Measurements from ENCODE around the gene TFDP3.

TFDP3 gene

DNA sequence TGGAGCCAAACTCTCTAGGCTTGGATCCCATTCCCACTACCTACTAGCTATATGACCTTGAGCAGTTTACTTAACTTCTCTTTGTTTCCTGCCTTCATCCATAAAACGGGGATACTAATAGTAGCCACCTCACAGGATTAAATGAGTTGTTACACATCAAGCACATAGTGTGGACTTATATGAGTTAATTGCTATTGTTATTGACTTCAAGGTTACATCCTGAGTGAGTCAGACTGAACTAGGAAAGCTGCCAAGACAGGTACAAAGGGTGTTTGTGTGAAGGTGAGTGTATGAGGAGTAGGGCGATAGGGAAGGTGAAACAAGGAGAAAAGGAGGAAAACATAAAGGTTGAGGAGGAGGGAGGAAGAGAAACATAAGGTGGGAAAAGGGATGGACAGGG, 32.2 kb downstream of the TFDP3 start:
- no peak for DNase-seq (ENCODE audit: low read depth in 2 of 2)

DNA sequence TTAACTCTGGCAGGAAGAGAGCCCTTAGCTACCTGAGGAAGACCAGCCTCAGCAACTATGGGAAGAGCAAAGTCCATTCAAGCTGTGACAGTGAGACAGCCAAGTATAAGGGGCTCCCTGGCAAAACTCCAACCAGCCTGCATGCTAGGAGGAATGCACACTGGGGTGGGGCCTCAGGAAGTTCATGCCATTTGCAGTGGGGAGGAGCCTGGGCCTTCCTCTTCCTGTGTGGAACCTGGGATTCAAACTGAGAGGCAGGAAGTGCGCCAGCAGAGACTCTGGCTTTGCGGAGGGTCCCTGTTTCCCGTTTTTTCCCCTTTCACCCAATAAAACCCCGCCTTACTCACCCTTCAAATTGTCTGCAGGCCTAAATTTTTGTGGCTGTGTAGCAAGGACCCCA, 33.0 kb downstream of the TFDP3 start:
- DNase-seq (ENCODE audit: low read depth in 2 of 2): no peak

DNA sequence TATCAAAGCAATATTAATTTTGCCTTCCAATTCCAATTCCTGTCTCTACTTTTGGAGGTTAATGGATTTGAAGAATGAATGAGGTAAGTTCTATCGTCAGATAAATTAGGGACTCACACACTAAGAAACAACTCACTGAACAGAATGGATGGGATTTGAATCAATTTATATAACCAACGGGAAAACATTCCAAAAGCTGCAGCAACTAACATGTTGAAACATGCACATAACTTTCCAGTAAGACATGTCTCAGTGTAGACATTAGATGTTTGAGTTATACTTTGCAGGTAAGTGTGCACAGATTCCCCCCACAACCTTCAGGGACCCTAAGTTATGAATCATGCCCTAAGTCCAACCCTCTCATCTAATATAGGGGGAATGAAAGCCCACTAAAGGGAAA, 34.3 kb downstream of the TFDP3 start:
- DNase-seq (ENCODE audit: low read depth in 2 of 2): no peak

DNA sequence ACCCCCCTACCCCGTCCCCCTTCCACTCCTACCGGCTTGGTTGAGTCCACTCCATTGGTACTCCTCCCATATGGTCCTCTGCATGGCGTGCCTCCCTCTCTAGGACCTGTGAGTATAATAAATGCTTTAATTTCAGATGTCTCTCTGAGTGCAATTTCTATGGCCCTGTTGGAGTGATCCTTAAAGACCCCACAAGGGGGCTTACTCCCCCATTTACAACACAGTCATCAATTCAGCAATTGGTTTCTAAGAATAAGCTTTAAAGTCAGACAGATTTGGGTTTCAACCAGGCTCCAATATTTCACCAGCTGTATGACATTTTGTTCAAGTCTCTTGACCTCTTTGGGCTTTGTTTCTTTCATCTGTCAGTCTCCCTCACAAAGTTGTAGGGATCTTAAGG, 38.7 kb downstream of the TFDP3 start:
- no peak for DNase-seq (ENCODE audit: low read depth in 2 of 2)

DNA sequence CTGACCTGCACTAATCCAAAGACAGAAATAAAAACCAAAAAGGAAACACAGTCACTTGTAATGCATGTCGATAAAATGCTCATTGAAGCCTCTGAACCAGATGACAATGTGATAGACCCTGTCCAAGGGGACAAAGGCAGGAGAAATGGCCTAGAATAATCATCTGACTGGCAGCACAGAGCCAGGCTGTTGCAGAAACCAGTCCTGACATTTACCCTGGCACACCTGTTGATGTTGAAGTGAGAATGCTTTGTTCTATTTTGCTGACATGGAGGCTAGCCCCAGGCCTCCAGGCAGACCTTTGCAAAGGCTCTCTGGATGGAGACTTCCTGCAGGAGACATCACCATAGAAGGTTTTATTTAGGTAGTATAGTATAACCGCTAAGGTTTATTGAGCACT, 41.0 kb downstream of the TFDP3 start:
- no peak for DNase-seq (ENCODE audit: low read depth in 2 of 2)

DNA sequence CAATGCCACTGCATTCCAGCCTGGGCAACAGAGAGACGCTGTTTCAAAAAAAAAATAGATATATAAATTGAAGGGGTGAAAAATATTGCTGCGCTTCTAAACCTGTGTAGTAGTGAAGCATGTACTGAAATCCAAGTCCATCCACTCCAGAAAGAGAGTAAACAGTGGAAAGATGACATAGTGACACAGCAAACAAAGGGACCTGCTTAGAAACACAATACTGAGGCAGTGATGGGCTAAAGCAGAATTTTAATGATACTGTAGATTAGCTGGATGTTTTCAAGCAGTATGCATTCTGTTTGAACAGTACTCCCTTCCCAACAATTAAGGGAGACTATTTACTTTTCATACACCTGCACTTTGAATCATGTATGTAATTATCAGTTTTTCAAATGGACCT, 42.5 kb downstream of the TFDP3 start:
- no peak for DNase-seq (ENCODE audit: low read depth in 2 of 2)

DNA sequence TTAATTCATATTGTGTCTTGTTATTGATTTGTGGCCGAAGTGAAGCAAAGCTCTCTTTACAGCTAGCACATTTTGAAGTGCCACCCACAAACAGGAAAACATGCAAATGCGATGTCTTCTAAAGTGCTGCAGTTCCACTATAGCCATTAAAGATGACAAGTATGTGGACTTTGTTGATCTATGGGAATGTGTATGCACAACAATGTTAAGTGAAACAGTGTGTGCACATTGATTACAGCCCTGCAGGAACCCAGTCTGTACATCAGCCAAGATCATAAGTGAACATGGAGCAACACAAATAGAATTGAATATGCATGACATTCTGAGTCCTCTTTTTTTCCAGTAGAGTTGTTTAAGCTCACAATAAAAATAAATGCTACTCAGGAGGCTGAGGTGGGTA, 43.0 kb downstream of the TFDP3 start:
- no peak for DNase-seq (ENCODE audit: low read depth in 2 of 2)

DNA sequence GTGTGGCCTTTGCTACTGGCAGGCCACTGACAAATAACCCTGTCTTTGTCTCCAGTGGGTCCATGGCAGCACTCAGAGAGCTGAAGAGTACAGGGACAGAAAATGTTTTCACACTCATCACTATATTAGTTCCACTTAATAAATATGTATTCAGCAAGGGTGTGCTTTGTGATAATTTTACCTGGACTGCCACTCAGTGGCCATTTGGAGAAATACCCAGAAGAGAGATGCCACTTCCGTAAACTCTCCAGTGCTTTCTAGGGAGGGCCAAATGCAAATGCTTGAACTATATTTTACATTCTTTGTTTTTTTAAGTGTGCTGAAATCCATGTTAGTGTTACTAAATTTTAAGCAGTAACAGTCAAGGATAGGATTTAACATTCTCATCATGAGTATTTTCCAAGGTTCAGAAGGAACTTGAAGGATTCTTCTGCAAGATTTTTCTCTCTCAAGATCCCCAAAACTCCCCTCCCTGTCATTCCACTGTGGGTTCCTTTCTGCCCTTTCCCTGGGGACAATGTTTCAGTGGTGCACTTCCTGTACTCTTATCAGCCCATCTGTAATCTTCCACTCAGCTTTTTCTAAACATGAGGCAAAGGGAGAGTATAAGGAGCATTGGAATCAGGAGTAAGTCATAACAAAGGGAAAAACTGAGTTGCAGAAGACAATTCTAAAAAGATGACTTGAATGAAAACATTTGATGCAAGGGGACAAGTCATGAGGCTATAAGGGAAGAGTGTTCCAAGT, 46.0 kb downstream of the TFDP3 start:
- no peak for DNase-seq (ENCODE audit: low read depth in 2 of 2)
